ENCODE results near the gene NCK2.
"Not testable (repeated sequence)": the region's sequence is repeated elsewhere in the genome, so short reads cannot be mapped to it uniquely, and the experiment has no call there.

Gene NCK2

DNA sequence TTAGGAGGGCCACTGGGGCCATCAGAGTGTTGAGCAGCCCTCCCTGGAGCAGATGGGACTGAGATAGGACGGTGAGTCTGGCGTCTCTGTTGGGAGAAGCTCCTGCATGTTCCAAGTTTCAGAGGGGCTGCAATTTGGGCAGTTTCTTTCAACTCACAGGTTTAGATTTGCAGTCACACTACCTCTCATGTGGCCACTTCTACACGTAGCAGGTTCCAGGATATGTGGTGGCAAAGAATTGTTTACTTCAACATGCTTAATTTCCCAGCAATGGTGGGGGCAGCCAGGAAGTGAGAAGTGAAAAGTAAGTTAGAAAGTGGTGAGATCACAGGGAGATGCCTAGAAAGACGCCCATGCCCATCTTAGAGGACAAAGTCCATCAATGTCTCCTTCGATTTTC, 9.3 kb downstream of the NCK2 start:
- no peak for DNase-seq (ENCODE audit: low read depth, low spot score)
- no peak overlapping the region for H3K27ac ChIP-seq

- no peak overlapping the region for H3K27ac ChIP-seq
- DNase-seq (ENCODE audit: low read depth, low spot score) = no peak
These were observed 10.3 kb downstream of the NCK2 start for GRCh38 chr2:105754994-105755393.

DNA sequence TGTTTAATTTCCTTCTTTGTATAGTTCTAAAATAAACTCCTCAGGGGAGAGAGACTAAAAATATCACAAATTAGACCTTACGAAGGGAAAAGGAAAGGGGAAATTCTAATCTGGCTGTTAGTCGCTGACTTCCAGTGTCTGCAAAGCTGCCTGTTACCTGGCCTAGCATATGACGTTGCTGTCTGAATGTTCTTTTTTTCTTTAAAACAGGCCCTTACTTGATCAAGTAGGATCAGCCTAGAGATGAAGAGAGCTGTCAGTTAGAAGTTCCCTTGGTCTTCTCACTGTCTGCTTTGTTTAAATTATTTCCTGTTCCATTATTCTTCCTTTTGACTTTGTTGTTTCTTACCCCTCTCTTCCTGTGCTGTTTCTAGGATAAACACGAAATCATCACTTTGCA, 11.2 kb downstream of the NCK2 start:
- H3K27ac ChIP-seq = peak overlapping the region; percentile 3
- DNase-seq (ENCODE audit: low read depth, low spot score) = no peak

DNA sequence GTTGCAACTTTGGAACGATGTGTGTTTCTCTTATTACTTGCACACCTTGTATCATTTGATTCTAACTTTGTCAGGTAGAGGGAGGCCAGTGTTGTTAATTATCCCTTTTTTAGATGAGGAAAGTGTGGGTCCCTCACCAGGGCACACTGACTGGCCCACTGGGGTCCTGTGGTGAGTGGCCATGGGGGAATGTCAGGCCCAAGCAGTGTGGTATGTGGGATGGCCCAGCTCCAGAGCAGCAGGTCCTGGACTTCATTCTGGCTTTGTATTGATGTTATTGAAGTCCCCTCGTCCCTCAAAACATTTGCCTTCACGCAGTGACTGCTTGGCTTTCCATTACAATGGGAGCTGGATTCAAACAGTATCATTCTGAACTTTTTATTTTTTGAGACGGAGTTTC, 11.7 kb downstream of the NCK2 start:
- H3K27ac ChIP-seq = no peak overlapping the region
- no peak for DNase-seq (ENCODE audit: low read depth, low spot score)

- not testable (repeated sequence) for DNase-seq (ENCODE audit: low read depth, low spot score); H3K27ac ChIP-seq
These were observed 12.2 kb downstream of the NCK2 start for GRCh38 chr2:105756865-105757264.

DNA sequence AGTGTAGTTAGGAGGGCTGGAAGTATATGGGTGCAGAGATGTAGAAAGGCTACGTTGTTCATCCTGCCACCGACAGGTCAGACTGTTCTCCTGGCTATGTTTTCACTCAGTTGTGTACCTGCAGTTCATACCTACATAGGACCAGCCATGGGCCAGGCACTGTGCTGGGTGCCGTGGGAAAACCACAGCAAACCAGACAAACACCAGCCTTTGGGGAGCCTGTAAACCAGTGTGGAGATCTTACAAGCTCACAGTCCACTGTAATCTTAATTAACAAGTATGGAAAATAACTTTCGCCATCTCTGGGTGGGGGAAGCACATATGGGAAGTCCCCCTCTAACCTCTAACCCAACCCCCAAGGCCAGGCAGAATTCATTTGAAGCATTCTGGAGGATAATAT, 12.7 kb downstream of the NCK2 start:
- no peak overlapping the region for H3K27ac ChIP-seq
- no peak for DNase-seq (ENCODE audit: low read depth, low spot score)

DNA sequence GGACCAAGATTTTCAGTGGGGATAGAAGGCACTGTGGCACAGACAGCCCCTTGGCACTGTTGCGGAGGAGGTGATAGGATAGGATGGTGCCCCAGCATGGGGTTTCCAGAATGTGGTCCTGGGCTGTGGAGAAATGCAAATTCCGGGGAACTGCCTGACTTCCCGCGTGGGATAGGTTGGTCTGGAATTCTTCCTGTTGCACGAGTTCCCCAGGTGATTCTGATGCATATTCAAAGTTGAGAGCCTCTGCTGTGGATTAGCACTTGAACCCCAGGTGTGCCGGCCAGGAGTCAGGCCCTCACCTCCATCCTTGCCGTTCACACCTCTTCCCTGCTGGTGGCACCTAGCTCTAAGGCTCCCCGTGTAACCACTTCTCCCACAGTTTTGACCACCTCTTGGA, 15.5 kb downstream of the NCK2 start:
- H3K27ac ChIP-seq = no peak overlapping the region
- DNase-seq (ENCODE audit: low read depth, low spot score) = no peak

GRCh38 chr2:105760639-105761337, 16.1 kb downstream of the NCK2 start:
- no peak for DNase-seq (ENCODE audit: low read depth, low spot score)
- no peak overlapping the region for H3K27ac ChIP-seq

- DNase-seq (ENCODE audit: low read depth, low spot score) = no peak
These were observed 17.3 kb downstream of the NCK2 start for GRCh38 chr2:105761931-105762515.

DNA sequence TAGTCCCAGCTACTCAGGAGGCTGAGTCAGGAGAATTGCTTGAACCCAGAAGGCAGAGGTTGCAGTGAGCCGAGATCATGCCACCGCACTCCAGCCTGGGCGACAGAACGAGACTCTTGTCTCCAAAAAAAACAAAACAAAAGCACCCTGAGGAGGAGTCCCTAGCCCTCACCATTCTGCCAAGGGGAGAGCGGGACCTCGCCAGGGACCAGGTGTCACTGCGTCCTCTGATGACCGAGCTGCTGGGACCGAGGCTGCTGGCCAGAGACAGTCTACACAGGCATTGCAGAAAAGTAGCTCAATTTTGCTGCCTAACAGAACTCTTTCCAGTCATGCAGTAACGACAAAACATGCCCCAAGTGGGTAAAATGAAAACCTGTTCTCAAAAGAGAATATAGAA, 18.4 kb downstream of the NCK2 start:
- no peak for DNase-seq (ENCODE audit: low read depth, low spot score)
- no peak overlapping the region for H3K27ac ChIP-seq

More at GRCh38 chr2:105761931-105762515, 17.3 kb downstream of the NCK2 start:
- H3K27ac ChIP-seq = no peak overlapping the region

- H3K27ac ChIP-seq = no peak overlapping the region
These were observed 19.3 kb downstream of the NCK2 start for GRCh38 chr2:105764059-105764458.

GRCh38 chr2:105765415-105766299, 20.9 kb downstream of the NCK2 start:
- H3K27ac ChIP-seq = peak overlapping the region; percentile 66
- peak; percentile 67 for DNase-seq (ENCODE audit: low read depth, low spot score)

More at GRCh38 chr2:105764059-105764458, 19.3 kb downstream of the NCK2 start:
- DNase-seq (ENCODE audit: low read depth, low spot score) = no peak

GRCh38 chr2:105766300-105766866, 21.7 kb downstream of the NCK2 start:
- no peak for DNase-seq (ENCODE audit: low read depth, low spot score)
- peak overlapping the region; percentile 66 for H3K27ac ChIP-seq

- no peak for DNase-seq (ENCODE audit: low read depth, low spot score)
These were observed 23.5 kb downstream of the NCK2 start for GRCh38 chr2:105768176-105768575.

GRCh38 chr2:105768961-105769452, 24.3 kb downstream of the NCK2 start:
- peak overlapping the region; percentile 68 for H3K27ac ChIP-seq
- DNase-seq (ENCODE audit: low read depth, low spot score) = no peak

More at GRCh38 chr2:105768176-105768575, 23.5 kb downstream of the NCK2 start:
- peak overlapping the region; percentile 68 for H3K27ac ChIP-seq

DNA sequence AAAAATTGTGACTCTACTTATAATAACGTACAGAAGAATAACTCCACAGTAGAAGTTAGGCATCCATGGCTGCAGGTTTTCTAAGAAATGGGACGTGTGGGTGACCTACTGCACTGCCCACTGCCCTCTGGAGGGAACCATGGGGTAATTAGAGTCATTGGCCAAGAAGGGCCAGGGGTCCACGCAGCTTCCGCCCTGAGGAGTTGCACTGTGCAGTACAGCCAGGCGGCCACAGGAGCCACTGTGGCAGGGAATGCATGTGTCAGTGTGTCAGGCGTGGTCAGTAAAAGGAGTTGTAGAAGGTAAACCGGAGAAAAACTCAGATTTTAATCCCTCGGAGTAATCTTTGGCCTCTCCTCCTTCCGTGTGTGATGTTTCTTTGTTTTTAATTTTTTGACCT, 24.8 kb downstream of the NCK2 start:
- DNase-seq (ENCODE audit: low read depth, low spot score) = no peak
- H3K27ac ChIP-seq = peak overlapping the region; percentile 68

- DNase-seq (ENCODE audit: low read depth, low spot score) = no peak
- H3K27ac ChIP-seq = peak overlapping the region; percentile 68
These were observed 25.4 kb downstream of the NCK2 start for GRCh38 chr2:105770149-105770548.

DNA sequence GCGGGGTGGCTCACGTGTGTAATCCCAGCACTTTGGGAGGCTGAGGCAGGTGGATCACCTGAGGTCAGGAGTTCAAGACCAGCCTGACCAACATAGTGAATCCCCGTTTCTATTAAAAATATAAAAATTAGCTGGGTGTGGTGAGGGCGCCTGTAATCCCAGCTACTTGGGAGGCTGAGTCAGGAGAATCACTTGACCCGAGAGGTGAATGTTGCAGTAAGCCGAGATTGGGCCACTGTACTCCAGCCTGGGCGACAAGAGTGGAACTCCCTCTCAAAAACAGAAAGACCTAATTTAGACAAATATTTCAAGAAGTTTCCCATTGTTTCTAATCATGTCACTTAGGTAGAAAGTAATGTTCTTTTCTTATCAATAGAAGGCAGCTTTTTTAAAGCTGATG, 26.6 kb downstream of the NCK2 start:
- not testable (repeated sequence) for DNase-seq (ENCODE audit: low read depth, low spot score); H3K27ac ChIP-seq

- no peak overlapping the region for H3K27ac ChIP-seq
- DNase-seq (ENCODE audit: low read depth, low spot score) = no peak
These were observed 27.1 kb downstream of the NCK2 start for GRCh38 chr2:105771836-105772235.

GRCh38 chr2:105772362-105772761, 27.6 kb downstream of the NCK2 start:
- DNase-seq (ENCODE audit: low read depth, low spot score) = no peak
- no peak overlapping the region for H3K27ac ChIP-seq

Data from epithelial cell of prostate (primary cell).